OCI-LY3 (cell line): ENCODE data around the gene EFNA5.

Experiments
- CTCF ChIP-seq: fragments of 200-600, 300-600 bp; sonication (generic); IDR thresholded peaks from 2 replicates; pipeline ENCODE4 v1.5.1; 2014; ENCODE audit warnings: antibody characterized with exemption, low read length, low read depth
- EZH2phosphoT487 ChIP-seq: fragments of 200-600 bp; shearing (Covaris generic); IDR thresholded peaks from 2 replicates; pipeline ENCODE4 v1.6.1; 2018; ENCODE audit warnings: antibody characterized with exemption, mixed run types, low read depth

- TF ChIP-seq CTCF (peak; percentile 72), EZH2phosphoT487 (no peak)
These were observed 98.9 kb downstream of the EFNA5 start for GRCh38 chr5:107571621-107572536.
